Fibroblast of lung (primary cell): ENCODE results near the gene ANGPTL3.

Source experiments
- CTCF ChIP-seq, 2 donors: IDR thresholded peaks in 1 of 2; conservative IDR thresholded peaks in 1 of 2; 1 replicate in 1 of 2; 2 replicates in 1 of 2; pipeline ENCODE4 v1.5.1; 2011 to 2012; ENCODE audit warnings: low read length in 2 of 2, control low read depth in 1 of 2, inconsistent platforms in 1 of 2, low read depth in 1 of 2, mild to moderate bottlenecking in 1 of 2
- EZH2 ChIP-seq: IDR thresholded peaks from 2 replicates; pipeline ENCODE4 v1.5.1; 2012; ENCODE audit warnings: low read length, control low read depth, mild to moderate bottlenecking; ENCODE audit errors: missing control alignments

- no peak for TF ChIP-seq CTCF (conservative IDR thresholded peaks at IDR 0.05 in 1 of 2, IDR thresholded peaks at IDR 0.05 in 1 of 2; ENCODE audit: low read depth in 1 of 2, low read length in 2 of 2)
- no peak for TF ChIP-seq EZH2
These were observed 16.0 kb downstream of the ANGPTL3 start for GRCh38 chr1:62613325-62613727.
